Panc1 (cell line): Measurements from ENCODE around the gene RFX8.

Experiments used
- POLR2AphosphoS5 ChIP-seq: IDR thresholded peaks from 2 replicates; pipeline ENCODE4 v1.6.1; 2012; ENCODE audit warnings: mild to moderate bottlenecking, low read depth, low read length, moderate library complexity
- SIN3A ChIP-seq: IDR thresholded peaks from 2 replicates; pipeline ENCODE4 v1.6.1; 2012; ENCODE audit warnings: low read depth, mild to moderate bottlenecking, low read length, moderate library complexity, borderline replicate concordance; ENCODE audit not compliant: insufficient read depth
- TCF7L2 ChIP-seq: IDR thresholded peaks from 2 replicates; pipeline ENCODE4 v1.6.1; 2011; ENCODE audit warnings: mild to moderate bottlenecking, low read depth, low read length, inconsistent platforms
- TF ChIP-seq, protein P1 (sequence below): fragments of 450-650 bp; IDR thresholded peaks from 2 replicates; pipeline ENCODE4 v1.5.1; 2017; ENCODE audit warnings: mild to moderate bottlenecking
- TF ChIP-seq, protein P2 (sequence below), 2 experiments: IDR thresholded peaks; 2 replicates each; pipeline ENCODE4 v1.6.1; 2011 to 2012; ENCODE audit warnings: low read depth in 2 of 2, control low read depth in 1 of 2, low read length in 1 of 2, mild to moderate bottlenecking in 1 of 2, moderate library complexity in 1 of 2; ENCODE audit not compliant: insufficient read depth in 1 of 2

- TF ChIP-seq POLR2AphosphoS5 (no peak), TCF7L2 (no peak), SIN3A (no peak)
- TF ChIP-seq, protein P1, sequence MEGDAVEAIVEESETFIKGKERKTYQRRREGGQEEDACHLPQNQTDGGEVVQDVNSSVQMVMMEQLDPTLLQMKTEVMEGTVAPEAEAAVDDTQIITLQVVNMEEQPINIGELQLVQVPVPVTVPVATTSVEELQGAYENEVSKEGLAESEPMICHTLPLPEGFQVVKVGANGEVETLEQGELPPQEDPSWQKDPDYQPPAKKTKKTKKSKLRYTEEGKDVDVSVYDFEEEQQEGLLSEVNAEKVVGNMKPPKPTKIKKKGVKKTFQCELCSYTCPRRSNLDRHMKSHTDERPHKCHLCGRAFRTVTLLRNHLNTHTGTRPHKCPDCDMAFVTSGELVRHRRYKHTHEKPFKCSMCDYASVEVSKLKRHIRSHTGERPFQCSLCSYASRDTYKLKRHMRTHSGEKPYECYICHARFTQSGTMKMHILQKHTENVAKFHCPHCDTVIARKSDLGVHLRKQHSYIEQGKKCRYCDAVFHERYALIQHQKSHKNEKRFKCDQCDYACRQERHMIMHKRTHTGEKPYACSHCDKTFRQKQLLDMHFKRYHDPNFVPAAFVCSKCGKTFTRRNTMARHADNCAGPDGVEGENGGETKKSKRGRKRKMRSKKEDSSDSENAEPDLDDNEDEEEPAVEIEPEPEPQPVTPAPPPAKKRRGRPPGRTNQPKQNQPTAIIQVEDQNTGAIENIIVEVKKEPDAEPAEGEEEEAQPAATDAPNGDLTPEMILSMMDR = no peak
- TF ChIP-seq, protein P2, sequence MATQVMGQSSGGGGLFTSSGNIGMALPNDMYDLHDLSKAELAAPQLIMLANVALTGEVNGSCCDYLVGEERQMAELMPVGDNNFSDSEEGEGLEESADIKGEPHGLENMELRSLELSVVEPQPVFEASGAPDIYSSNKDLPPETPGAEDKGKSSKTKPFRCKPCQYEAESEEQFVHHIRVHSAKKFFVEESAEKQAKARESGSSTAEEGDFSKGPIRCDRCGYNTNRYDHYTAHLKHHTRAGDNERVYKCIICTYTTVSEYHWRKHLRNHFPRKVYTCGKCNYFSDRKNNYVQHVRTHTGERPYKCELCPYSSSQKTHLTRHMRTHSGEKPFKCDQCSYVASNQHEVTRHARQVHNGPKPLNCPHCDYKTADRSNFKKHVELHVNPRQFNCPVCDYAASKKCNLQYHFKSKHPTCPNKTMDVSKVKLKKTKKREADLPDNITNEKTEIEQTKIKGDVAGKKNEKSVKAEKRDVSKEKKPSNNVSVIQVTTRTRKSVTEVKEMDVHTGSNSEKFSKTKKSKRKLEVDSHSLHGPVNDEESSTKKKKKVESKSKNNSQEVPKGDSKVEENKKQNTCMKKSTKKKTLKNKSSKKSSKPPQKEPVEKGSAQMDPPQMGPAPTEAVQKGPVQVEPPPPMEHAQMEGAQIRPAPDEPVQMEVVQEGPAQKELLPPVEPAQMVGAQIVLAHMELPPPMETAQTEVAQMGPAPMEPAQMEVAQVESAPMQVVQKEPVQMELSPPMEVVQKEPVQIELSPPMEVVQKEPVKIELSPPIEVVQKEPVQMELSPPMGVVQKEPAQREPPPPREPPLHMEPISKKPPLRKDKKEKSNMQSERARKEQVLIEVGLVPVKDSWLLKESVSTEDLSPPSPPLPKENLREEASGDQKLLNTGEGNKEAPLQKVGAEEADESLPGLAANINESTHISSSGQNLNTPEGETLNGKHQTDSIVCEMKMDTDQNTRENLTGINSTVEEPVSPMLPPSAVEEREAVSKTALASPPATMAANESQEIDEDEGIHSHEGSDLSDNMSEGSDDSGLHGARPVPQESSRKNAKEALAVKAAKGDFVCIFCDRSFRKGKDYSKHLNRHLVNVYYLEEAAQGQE (IDR thresholded peaks at IDR 0.05; ENCODE audit: insufficient read depth in 1 of 2, low read depth in 2 of 2, low read length in 1 of 2) = no peak
These were observed 54.3 kb downstream of the RFX8 start for GRCh38 chr2:101420623-101421022.
